Trophoblast cell (in vitro differentiated cells and primary cell): ENCODE measurements around the gene MGMT.

Experiments used
- DNase-seq, 2 donors: peaks; one replicate each; pipeline ENCODE4 v3.0.0-alpha.2; 2016
- H2AFZ ChIP-seq: 2 replicates; pipeline ENCODE4 v1.6.1; 2013; ENCODE audit warnings: low read length, moderate library complexity, mild to moderate bottlenecking; ENCODE audit not compliant: insufficient read depth, poor library complexity
- H2AK5ac ChIP-seq: 2 replicates; pipeline ENCODE4 v1.6.1; 2013; ENCODE audit warnings: mild to moderate bottlenecking, low read length
- H2BK120ac ChIP-seq: 2 replicates; pipeline ENCODE4 v1.6.1; 2013; ENCODE audit warnings: low read length, mild to moderate bottlenecking, moderate library complexity; ENCODE audit not compliant: insufficient read depth, poor library complexity
- H2BK12ac ChIP-seq: 2 replicates; pipeline ENCODE4 v1.6.1; 2013; ENCODE audit warnings: mild to moderate bottlenecking, low read length, moderate library complexity
- H2BK5ac ChIP-seq: 2 replicates; pipeline ENCODE4 v1.6.1; 2013; ENCODE audit warnings: low read length, low read depth, moderate library complexity, mild to moderate bottlenecking; ENCODE audit not compliant: poor library complexity
- H3K14ac ChIP-seq: 2 replicates; pipeline ENCODE4 v1.6.1; 2013; ENCODE audit warnings: mild to moderate bottlenecking, low read length
- H3K18ac ChIP-seq: 2 replicates; pipeline ENCODE4 v1.6.1; 2013; ENCODE audit warnings: mild to moderate bottlenecking, low read length
- H3K23ac ChIP-seq: 2 replicates; pipeline ENCODE4 v1.6.1; 2013; ENCODE audit warnings: low read length
- H3K27ac ChIP-seq: 2 replicates; pipeline ENCODE4 v1.5.1; 2013; ENCODE audit warnings: low read depth, mild to moderate bottlenecking, inconsistent platforms, low read length, moderate library complexity
- H3K27me3 ChIP-seq: 2 replicates; pipeline ENCODE4 v1.6.1; 2013; ENCODE audit warnings: inconsistent platforms, mild to moderate bottlenecking, low read length, moderate library complexity; ENCODE audit not compliant: insufficient read depth
- H3K36me3 ChIP-seq, 2 experiments: 1 replicate in 1 of 2; 2 replicates in 1 of 2; pipeline ENCODE4 v1.6.1; 2013; ENCODE audit warnings: low read length in 2 of 2, mild to moderate bottlenecking in 2 of 2, moderate library complexity in 1 of 2; ENCODE audit not compliant: insufficient read depth in 2 of 2, control insufficient read depth in 1 of 2
- H3K4ac ChIP-seq: 2 replicates; pipeline ENCODE4 v1.6.1; 2013; ENCODE audit warnings: low read depth, mild to moderate bottlenecking, low read length, moderate library complexity
- H3K4me1 ChIP-seq, 2 experiments: 1 replicate in 1 of 2; 2 replicates in 1 of 2; pipeline ENCODE4 v1.6.1; 2013; ENCODE audit warnings: low read length in 2 of 2, mild to moderate bottlenecking in 2 of 2, moderate library complexity in 1 of 2; ENCODE audit not compliant: insufficient read depth in 2 of 2, control insufficient read depth in 1 of 2
- H3K4me2 ChIP-seq: 2 replicates; pipeline ENCODE4 v1.6.1; 2013; ENCODE audit warnings: inconsistent platforms, mild to moderate bottlenecking, low read length, moderate library complexity
- H3K4me3 ChIP-seq: 2 replicates; pipeline ENCODE4 v1.5.1; 2013; ENCODE audit warnings: mild to moderate bottlenecking, low read depth, low read length, inconsistent platforms
- H3K79me1 ChIP-seq: one replicate; pipeline ENCODE4 v1.6.1; 2013; ENCODE audit warnings: low read length
- H3K79me2 ChIP-seq: 2 replicates; pipeline ENCODE4 v1.6.1; 2013; ENCODE audit warnings: low read length, mild to moderate bottlenecking; ENCODE audit not compliant: control insufficient read depth, insufficient read depth, poor library complexity
- H3K9ac ChIP-seq: 2 replicates; pipeline ENCODE4 v1.6.1; 2013; ENCODE audit warnings: mild to moderate bottlenecking, low read length
- H3K9me3 ChIP-seq: 2 replicates; pipeline ENCODE4 v1.6.1; 2013; ENCODE audit warnings: low read depth, mild to moderate bottlenecking, control low read depth, inconsistent platforms, low read length; ENCODE audit not compliant: insufficient read depth
- H4K12ac ChIP-seq: 2 replicates; pipeline ENCODE4 v1.6.1; 2013; ENCODE audit warnings: low read depth, mild to moderate bottlenecking, low read length, moderate library complexity
- H4K8ac ChIP-seq: 2 replicates; pipeline ENCODE4 v1.6.1; 2013; ENCODE audit warnings: low read depth, mild to moderate bottlenecking, low read length, moderate library complexity
- H4K91ac ChIP-seq: one replicate; pipeline ENCODE4 v1.6.1; 2013; ENCODE audit warnings: low read depth, mild to moderate bottlenecking, low read length, moderate library complexity
- WGBS: extraction: QIAGEN DNeasy Blood & Tissue Kit; methylation state at CpG from one replicate; pipeline ENCODE4 v1.1.7; 2013; ENCODE audit warnings: missing lambda C conversion rate; ENCODE audit not compliant: insufficient read length, insufficient coverage; ENCODE audit errors: extremely low coverage; 5-methylcytosine and 5-hydroxymethylcytosine counted together

Gene MGMT

GRCh38 chr10:129694184-129694583 lies 227.1 kb downstream of the MGMT start:
- Histone ChIP-seq H2BK120ac (no peak overlapping the region), H3K4me2 (no peak overlapping the region), H2BK5ac (no peak overlapping the region), H3K9me3 (no peaks in the 10 kb centered on the region), H4K91ac (no peak overlapping the region), H4K12ac (no peak overlapping the region), H3K14ac (no peak overlapping the region), H3K27ac (no peak overlapping the region), H2AFZ (no peak overlapping the region), H3K27me3 (no peaks in the 10 kb centered on the region), H3K9ac (no peak overlapping the region), H3K4ac (no peak overlapping the region), H2BK12ac (no peak overlapping the region), H2AK5ac (no peak overlapping the region), H3K23ac (no peak overlapping the region), H3K4me3 (no peak overlapping the region), H3K18ac (no peak overlapping the region), H4K8ac (no peak overlapping the region), H3K36me3 (no peaks in the 10 kb centered on the region), H3K4me1 (no peaks in the 10 kb centered on the region), H3K79me1 (no peaks in the 10 kb centered on the region), H3K79me2 (no peaks in the 10 kb centered on the region)
- DNase-seq = no peak
- WGBS = no CpG with 5 or more reads among the region's 4 CpGs

DNA sequence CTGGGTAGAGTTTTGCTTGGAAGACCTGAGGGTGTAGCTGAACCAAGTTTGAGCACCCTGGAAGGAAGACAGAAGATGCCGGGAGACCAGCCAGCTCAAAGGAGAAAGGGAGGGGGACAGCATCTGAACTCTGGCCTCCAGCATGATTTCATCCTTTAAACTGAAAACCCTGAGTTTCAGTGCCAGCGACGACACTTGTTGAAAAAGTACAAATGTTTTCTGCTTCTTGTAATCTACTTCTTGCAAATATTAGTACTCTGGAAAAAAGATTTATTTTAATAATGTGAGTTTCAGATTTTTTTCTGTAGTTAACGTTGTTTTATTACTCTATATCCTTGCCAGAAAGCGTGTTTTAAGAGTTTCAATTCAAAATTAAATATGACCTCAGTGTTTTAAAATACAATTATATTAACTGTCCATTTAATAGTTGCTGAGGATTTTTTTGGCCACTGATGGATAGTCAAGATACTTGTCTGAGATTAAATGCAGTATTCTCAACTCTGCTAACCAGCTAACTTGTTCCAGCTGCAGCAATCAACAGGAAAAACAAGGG lies 227.7 kb downstream of the MGMT start:
- Histone ChIP-seq H2AFZ (no peak overlapping the region), H3K4me1 (no peaks in the 10 kb centered on the region), H3K18ac (no peak overlapping the region), H4K91ac (no peak overlapping the region), H3K9ac (no peak overlapping the region), H3K14ac (no peak overlapping the region), H3K27ac (no peak overlapping the region), H3K79me2 (no peaks in the 10 kb centered on the region), H4K8ac (no peak overlapping the region), H2BK12ac (no peak overlapping the region), H3K27me3 (no peaks in the 10 kb centered on the region), H3K36me3 (no peaks in the 10 kb centered on the region), H3K4me2 (no peak overlapping the region), H3K9me3 (no peaks in the 10 kb centered on the region), H3K79me1 (no peaks in the 10 kb centered on the region), H4K12ac (no peak overlapping the region), H2BK120ac (no peak overlapping the region), H2AK5ac (no peak overlapping the region), H3K4ac (no peak overlapping the region), H2BK5ac (no peak overlapping the region), H3K23ac (no peak overlapping the region), H3K4me3 (no peak overlapping the region)
- no peak for DNase-seq
- WGBS = no CpG with 5 or more reads among the region's 5 CpGs

DNA sequence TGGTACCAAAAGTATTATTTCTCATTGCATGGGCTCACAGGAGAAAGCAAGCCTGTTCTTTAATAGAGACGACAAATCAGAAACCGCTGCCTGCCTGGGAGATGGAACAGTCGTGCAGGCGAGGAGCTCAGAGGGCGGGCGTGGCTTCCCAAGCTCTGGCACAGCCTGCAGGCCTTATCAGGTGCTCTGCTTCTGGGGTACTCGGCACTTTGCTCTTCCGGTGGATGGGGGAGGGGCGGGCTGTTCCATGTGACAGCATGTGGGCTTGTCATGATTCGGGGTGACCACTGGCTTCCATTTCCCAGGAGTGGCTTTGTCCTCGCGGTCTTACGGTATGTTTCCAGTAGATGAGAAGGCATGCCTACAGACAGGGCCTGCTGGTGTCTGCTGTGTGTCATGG lies 228.6 kb downstream of the MGMT start:
- Histone ChIP-seq H3K14ac (no peak overlapping the region), H4K8ac (no peak overlapping the region), H3K36me3 (no peaks in the 10 kb centered on the region), H3K79me1 (no peaks in the 10 kb centered on the region), H3K79me2 (no peaks in the 10 kb centered on the region), H3K9me3 (no peaks in the 10 kb centered on the region), H3K9ac (no peak overlapping the region), H2AFZ (no peak overlapping the region), H3K27me3 (no peaks in the 10 kb centered on the region), H3K4ac (no peak overlapping the region), H4K12ac (no peak overlapping the region), H2BK5ac (no peak overlapping the region), H3K4me2 (no peak overlapping the region), H3K18ac (no peak overlapping the region), H3K4me3 (no peak overlapping the region), H2BK120ac (no peak overlapping the region), H2AK5ac (no peak overlapping the region), H4K91ac (no peak overlapping the region), H3K4me1 (no peaks in the 10 kb centered on the region), H3K27ac (no peak overlapping the region), H2BK12ac (no peak overlapping the region), H3K23ac (no peak overlapping the region)
- DNase-seq = no peak
- no CpG with 5 or more reads among the region's 13 CpGs for WGBS

DNA sequence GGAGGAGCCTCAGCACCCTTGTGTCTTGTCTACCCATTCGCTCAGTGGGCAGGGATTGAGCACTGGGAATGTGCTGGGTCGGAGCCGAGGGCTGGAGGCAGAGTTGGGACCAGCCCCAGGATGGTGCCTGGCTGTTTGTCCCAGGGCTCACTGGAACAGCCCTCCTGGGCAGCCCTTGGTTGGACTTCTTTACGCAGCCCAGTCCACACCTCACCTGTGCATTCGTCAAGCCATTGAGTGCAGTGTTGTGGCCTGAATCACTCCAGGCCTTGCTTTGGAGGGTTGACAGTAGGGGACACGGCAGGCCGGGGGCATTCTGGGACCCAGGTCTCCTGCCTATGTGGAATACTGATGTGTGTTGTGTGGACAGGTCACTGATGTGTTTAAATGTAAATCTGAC lies 229.6 kb downstream of the MGMT start:
- Histone ChIP-seq H4K91ac (no peak overlapping the region), H3K23ac (no peak overlapping the region), H3K9me3 (peaks cover 1% of the 10 kb centered on the region), H3K27me3 (no peaks in the 10 kb centered on the region), H2BK12ac (no peak overlapping the region), H2AFZ (no peak overlapping the region), H3K4me1 (no peaks in the 10 kb centered on the region), H3K79me2 (no peaks in the 10 kb centered on the region), H2BK5ac (no peak overlapping the region), H2AK5ac (no peak overlapping the region), H2BK120ac (no peak overlapping the region), H3K27ac (no peak overlapping the region), H3K9ac (no peak overlapping the region), H3K18ac (no peak overlapping the region), H3K4me3 (no peak overlapping the region), H4K12ac (no peak overlapping the region), H3K36me3 (no peaks in the 10 kb centered on the region), H4K8ac (no peak overlapping the region), H3K79me1 (no peaks in the 10 kb centered on the region), H3K4ac (no peak overlapping the region), H3K4me2 (no peak overlapping the region), H3K14ac (no peak overlapping the region)
- DNase-seq = no peak
- WGBS = no CpG with 5 or more reads among the region's 7 CpGs
